DMS153 treated with DMSO at 0.1 percent for 48 hours (cell line): ENCODE data around the gene RASA2.
A peak's percentile ranks its signal among the peaks of the same experiment; 100 is the strongest.
"Not testable (repeated sequence)": the region's sequence is repeated elsewhere in the genome, so short reads cannot be mapped to it uniquely, and the experiment has no call there.

Experiments
- DNase-seq: peaks from one replicate; lab custom pipeline; 2025; ENCODE audit not compliant: unreplicated experiment; lab: John Stamatoyannopoulos, UW

Gene RASA2

GRCh38 chr3:141570068-141570467 lies 83.2 kb downstream of the RASA2 start:
- DNase-seq = no peak

GRCh38 chr3:141575879-141576743 lies 89.3 kb downstream of the RASA2 start:
- DNase-seq = peak; percentile 12

- DNase-seq = no peak
Measured at GRCh38 chr3:141576744-141577052, 89.9 kb downstream of the RASA2 start.

GRCh38 chr3:141578202-141578973 lies 91.6 kb downstream of the RASA2 start:
- DNase-seq = no peak

GRCh38 chr3:141594357-141594756 lies 107.5 kb downstream of the RASA2 start:
- DNase-seq = no peak

- DNase-seq = no peak
Measured at GRCh38 chr3:141597931-141598330, 111.1 kb downstream of the RASA2 start.

GRCh38 chr3:141600331-141600730 lies 113.5 kb downstream of the RASA2 start:
- DNase-seq = no peak

- DNase-seq = no peak
Measured at GRCh38 chr3:141602706-141603105, 115.9 kb downstream of the RASA2 start.

GRCh38 chr3:141603473-141604035 lies 116.7 kb downstream of the RASA2 start:
- no peak for DNase-seq

- no peak for DNase-seq
Measured at GRCh38 chr3:141605883-141606282, 119.1 kb downstream of the RASA2 start.

GRCh38 chr3:141608438-141608837 lies 121.6 kb downstream of the RASA2 start:
- DNase-seq = no peak

- DNase-seq = no peak
Measured at GRCh38 chr3:141610939-141611338, 124.1 kb downstream of the RASA2 start.

GRCh38 chr3:141618103-141618910 lies 131.5 kb downstream of the RASA2 start:
- DNase-seq = no peak

GRCh38 chr3:141618938-141619337 lies 132.1 kb downstream of the RASA2 start:
- no peak for DNase-seq

GRCh38 chr3:141619450-141619849 lies 132.6 kb downstream of the RASA2 start:
- no peak for DNase-seq

- DNase-seq = no peak
Measured at GRCh38 chr3:141623691-141624090, 136.9 kb downstream of the RASA2 start.

- DNase-seq = no peak
Measured at GRCh38 chr3:141625506-141625905, 138.7 kb downstream of the RASA2 start.

GRCh38 chr3:141628334-141628733 lies 141.5 kb downstream of the RASA2 start:
- DNase-seq = not testable (repeated sequence)

GRCh38 chr3:141628868-141629441 lies 142.1 kb downstream of the RASA2 start:
- DNase-seq = not testable (repeated sequence)

GRCh38 chr3:141629976-141630375 lies 143.1 kb downstream of the RASA2 start:
- DNase-seq = no peak
